ENCODE results near the gene SNX21.

- no peak for TF ChIP-seq CTCF (IDR thresholded peaks at IDR 0.05; ENCODE audit: low read depth, low read length, poor library complexity, severe bottlenecking)
- no peak for TF ChIP-seq EZH2phosphoT487 (IDR thresholded peaks at IDR 0.05; ENCODE audit: borderline replicate concordance, low read length)
Observed at GRCh38 chr20:45788351-45788750, 45.2 kb upstream of the SNX21 start.
